Liver (tissue), 9 donors: ENCODE measurements around the gene VAC14. TPM values are rescaled to one million over a fixed set of nuclear protein-coding genes. Genes with fewer than 3 reads are reported as not detected.

Experiments
- DNase-seq: peaks from one replicate; pipeline ENCODE4 v3.0.0-alpha.2; 2017; ENCODE audit warnings: low spot score
- H3K27ac ChIP-seq, 2 donors: one replicate each; pipeline ENCODE4 v1.7.0; 2013; ENCODE audit warnings: inconsistent platforms in 2 of 2, low read length in 2 of 2, control low read depth in 1 of 2, low read depth in 1 of 2, mild to moderate bottlenecking in 1 of 2
- H3K27me3 ChIP-seq, 4 donors: one replicate each; pipeline versions ENCODE4 v1.6.1 to v1.7.0; 2013; ENCODE audit warnings: low read length in 3 of 4, inconsistent platforms in 1 of 4, mild to moderate bottlenecking in 1 of 4, moderate library complexity in 1 of 4; ENCODE audit not compliant: control insufficient read depth in 4 of 4, insufficient read depth in 4 of 4
- H3K36me3 ChIP-seq, 4 donors: one replicate each; pipeline versions ENCODE4 v1.6.1 to v1.7.0; 2013; ENCODE audit warnings: low read length in 3 of 4, mild to moderate bottlenecking in 3 of 4, low read depth in 1 of 4, moderate library complexity in 1 of 4; ENCODE audit not compliant: control insufficient read depth in 4 of 4, insufficient read depth in 3 of 4
- H3K4me1 ChIP-seq, 4 donors: one replicate each; pipeline versions ENCODE4 v1.6.1 to v1.7.0; 2013; ENCODE audit warnings: low read length in 3 of 4, mild to moderate bottlenecking in 3 of 4, moderate library complexity in 1 of 4; ENCODE audit not compliant: control insufficient read depth in 4 of 4, insufficient read depth in 4 of 4
- H3K4me3 ChIP-seq, 3 donors: one replicate each; pipeline versions ENCODE4 v1.6.1 to v1.7.0; 2013; ENCODE audit warnings: low read length in 3 of 3, control low read depth in 1 of 3, low read depth in 1 of 3, mild to moderate bottlenecking in 1 of 3
- H3K9ac ChIP-seq, 2 donors: one replicate each; pipeline ENCODE4 v1.7.0; 2013; ENCODE audit warnings: low read length in 2 of 2, mild to moderate bottlenecking in 2 of 2, moderate library complexity in 2 of 2, control low read depth in 1 of 2, low read depth in 1 of 2
- H3K9me3 ChIP-seq, 4 donors: one replicate each; pipeline versions ENCODE4 v1.6.1 to v1.7.0; 2013; ENCODE audit warnings: low read length in 3 of 4; ENCODE audit not compliant: control insufficient read depth in 4 of 4
- ATF3 ChIP-seq: IDR thresholded peaks from 2 replicates; pipeline ENCODE4 v1.6.1; 2016; ENCODE audit warnings: antibody characterized with exemption
- EGR1 ChIP-seq, 2 donors: IDR thresholded peaks; 2 replicates each; pipeline ENCODE4 v1.6.1; 2016 to 2018; ENCODE audit warnings: antibody characterized with exemption in 2 of 2, low read depth in 2 of 2
- FOXA1 ChIP-seq: IDR thresholded peaks from 2 replicates; pipeline ENCODE4 v1.6.1; 2016; ENCODE audit warnings: antibody characterized with exemption
- FOXA2 ChIP-seq: IDR thresholded peaks from 2 replicates; pipeline ENCODE4 v1.6.1; 2016; ENCODE audit warnings: antibody characterized with exemption
- GABPA ChIP-seq, 2 donors: IDR thresholded peaks in 1 of 2; conservative IDR thresholded peaks in 1 of 2; 2 replicates each; pipeline ENCODE4 v1.6.1; 2016; ENCODE audit warnings: antibody characterized with exemption in 2 of 2, mild to moderate bottlenecking in 1 of 2, moderate library complexity in 1 of 2
- HNF4A ChIP-seq, 2 donors: conservative IDR thresholded peaks; 2 replicates each; pipeline ENCODE4 v1.6.1; 2016; ENCODE audit warnings: antibody characterized with exemption in 2 of 2, mild to moderate bottlenecking in 2 of 2
- HNF4G ChIP-seq: IDR thresholded peaks from 2 replicates; pipeline ENCODE4 v1.6.1; 2016; ENCODE audit warnings: antibody characterized with exemption
- JUND ChIP-seq, 2 donors: IDR thresholded peaks; 2 replicates each; pipeline ENCODE4 v1.6.1; 2016; ENCODE audit warnings: antibody characterized with exemption in 2 of 2
- MAX ChIP-seq: IDR thresholded peaks from 2 replicates; pipeline ENCODE4 v1.6.1; 2016; ENCODE audit warnings: antibody characterized with exemption
- NR2F2 ChIP-seq: IDR thresholded peaks from 2 replicates; pipeline ENCODE4 v1.6.1; 2016; ENCODE audit warnings: antibody characterized with exemption
- RAD21 ChIP-seq, 2 donors: IDR thresholded peaks; 2 replicates each; pipeline ENCODE4 v1.6.1; 2016; ENCODE audit warnings: antibody characterized with exemption in 2 of 2, mild to moderate bottlenecking in 2 of 2
- REST ChIP-seq: IDR thresholded peaks from 2 replicates; pipeline ENCODE4 v1.6.1; 2016; ENCODE audit warnings: antibody characterized with exemption, mild to moderate bottlenecking
- RXRA ChIP-seq, 2 donors: IDR thresholded peaks; 2 replicates each; pipeline ENCODE4 v1.6.1; 2017 to 2018; ENCODE audit warnings: antibody characterized with exemption in 2 of 2, mild to moderate bottlenecking in 1 of 2
- SP1 ChIP-seq: IDR thresholded peaks from 2 replicates; pipeline ENCODE4 v1.6.1; 2018; ENCODE audit warnings: antibody characterized with exemption, mild to moderate bottlenecking
- TAF1 ChIP-seq: conservative IDR thresholded peaks from 2 replicates; pipeline ENCODE4 v1.6.1; 2016; ENCODE audit warnings: antibody characterized with exemption, mild to moderate bottlenecking
- YY1 ChIP-seq: IDR thresholded peaks from 2 replicates; pipeline ENCODE4 v1.6.1; 2016; ENCODE audit warnings: antibody characterized with exemption, mild to moderate bottlenecking
- ZBTB33 ChIP-seq: IDR thresholded peaks from 2 replicates; pipeline ENCODE4 v1.6.1; 2016; ENCODE audit warnings: antibody characterized with exemption
- WGBS: extraction: QIAGEN DNeasy Blood & Tissue Kit; methylation state at CpG from one replicate; pipeline ENCODE4 v1.1.7; 2013; 5-methylcytosine and 5-hydroxymethylcytosine counted together
- polyA plus RNA-seq, 2 donors: library from polyadenylated mRNA; stranded (reverse) in 1 of 2; unstranded in 1 of 2; fragments of 200-250 nt in 1 of 2; fragments of >200 nt in 1 of 2; fragmentation: Nextera tagmentation in 1 of 2; extraction: Ambion mirVana in 1 of 2; gene quantifications; one replicate each; pipeline versions ENCODE4 v1.2.1 to v1.2.3, GENCODE V29; 2013 to 2015
- total RNA-seq, 2 donors: library from RNA; depleted of rRNA; stranded (reverse); fragments of >200 nt; gene quantifications; one replicate each; pipeline ENCODE4 v1.2.3, GENCODE V29; 2014
- TF ChIP-seq, protein P1 (sequence below): fragments of 150-350 bp; IDR thresholded peaks from 2 replicates; pipeline ENCODE4 v1.5.1; 2017; ENCODE audit warnings: improper control_type of control experiment, low read depth, low read length; ENCODE audit not compliant: missing input control
- donor health status: healthy.
- donor health status: healthy.
- donor health status: healthy.
- donor health status: healthy.
- donor health status: healthy.

The VAC14 gene
- total and polyA plus RNA-seq, 4 donors = 16.7 to 29.8 (median 20.5) TPM

- H3K4me1 ChIP-seq = peaks cover 29 to 73% (median 52%) of the 10 kb centered on the region in 4 donors
- no peak for DNase-seq
- H3K36me3 ChIP-seq = peaks cover 0 to 2% (median 0%) of the 10 kb centered on the region in 4 donors
- 75% methylated on average over 20 of the region's 20 CpGs for WGBS
- peak overlapping the region; percentile 55 to 95 for H3K27ac ChIP-seq
- no peak overlapping the region for H3K4me3 ChIP-seq
- peak overlapping the region in 1 of 2 donors; percentile 11 for H3K9ac ChIP-seq
- no peaks in the 10 kb centered on the region for H3K9me3 ChIP-seq
- peak; percentile 44 for TF ChIP-seq YY1
- peak in 1 of 2 donors; percentile 24 for TF ChIP-seq HNF4A (conservative IDR thresholded peaks at IDR 0.05)
- peak in 1 of 2 donors; percentile 73 for TF ChIP-seq RXRA (IDR thresholded peaks at IDR 0.05)
- TF ChIP-seq MAX = no peak
- H3K27me3 ChIP-seq = no peaks in the 10 kb centered on the region
These were observed 59.8 kb downstream of the VAC14 start for GRCh38 chr16:70740914-70741782.

GRCh38 chr16:70740174-70740913 is 60.6 kb downstream of the VAC14 start:
- Histone ChIP-seq H3K9ac (no peak overlapping the region), H3K4me3 (no peak overlapping the region), H3K27me3 (no peaks in the 10 kb centered on the region), H3K36me3 (peaks cover 0 to 2% (median 0%) of the 10 kb centered on the region in 4 donors), H3K4me1 (peaks cover 25 to 67% (median 47%) of the 10 kb centered on the region in 4 donors), H3K9me3 (no peaks in the 10 kb centered on the region), H3K27ac (peak overlapping the region; percentile 55 to 95)
- WGBS = 69% methylated on average over 16 of the region's 16 CpGs
- TF ChIP-seq FOXA2 (no peak), RXRA (IDR thresholded peaks at IDR 0.05) (peak; percentile 63 to 75), FOXA1 (no peak), GABPA (IDR thresholded peaks at IDR 0.05 in 1 of 2, conservative IDR thresholded peaks at IDR 0.05 in 1 of 2) (no peak), HNF4A (conservative IDR thresholded peaks at IDR 0.05) (peak; percentile 56 to 69), HNF4G (no peak), ZBTB33 (no peak), TAF1 (no peak), RAD21 (IDR thresholded peaks at IDR 0.05) (peak in 1 of 2 donors; percentile 39), NR2F2 (peak; percentile 36), MAX (no peak), JUND (IDR thresholded peaks at IDR 0.05) (no peak), YY1 (no peak), REST (no peak), SP1 (peak; percentile 66), EGR1 (IDR thresholded peaks at IDR 0.05; ENCODE audit: low read depth in 2 of 2) (no peak), ATF3 (no peak)
- TF ChIP-seq, protein P1, sequence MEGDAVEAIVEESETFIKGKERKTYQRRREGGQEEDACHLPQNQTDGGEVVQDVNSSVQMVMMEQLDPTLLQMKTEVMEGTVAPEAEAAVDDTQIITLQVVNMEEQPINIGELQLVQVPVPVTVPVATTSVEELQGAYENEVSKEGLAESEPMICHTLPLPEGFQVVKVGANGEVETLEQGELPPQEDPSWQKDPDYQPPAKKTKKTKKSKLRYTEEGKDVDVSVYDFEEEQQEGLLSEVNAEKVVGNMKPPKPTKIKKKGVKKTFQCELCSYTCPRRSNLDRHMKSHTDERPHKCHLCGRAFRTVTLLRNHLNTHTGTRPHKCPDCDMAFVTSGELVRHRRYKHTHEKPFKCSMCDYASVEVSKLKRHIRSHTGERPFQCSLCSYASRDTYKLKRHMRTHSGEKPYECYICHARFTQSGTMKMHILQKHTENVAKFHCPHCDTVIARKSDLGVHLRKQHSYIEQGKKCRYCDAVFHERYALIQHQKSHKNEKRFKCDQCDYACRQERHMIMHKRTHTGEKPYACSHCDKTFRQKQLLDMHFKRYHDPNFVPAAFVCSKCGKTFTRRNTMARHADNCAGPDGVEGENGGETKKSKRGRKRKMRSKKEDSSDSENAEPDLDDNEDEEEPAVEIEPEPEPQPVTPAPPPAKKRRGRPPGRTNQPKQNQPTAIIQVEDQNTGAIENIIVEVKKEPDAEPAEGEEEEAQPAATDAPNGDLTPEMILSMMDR = no peak
- DNase-seq = no peak
